CD4-positive, alpha-beta memory T cell (primary cell): Measurements from ENCODE around the gene ULK4. TPM values are rescaled to one million over a fixed set of nuclear protein-coding genes. Genes with fewer than 3 reads are reported as not detected.

ENCODE experiments used
- CTCF ChIA-PET: fragments of 350-600 bp; sonication (Branson Sonifier 250); formaldehyde crosslinking; loops from one replicate; lab custom pipeline; 2021; ENCODE audit warnings: inconsistent platforms; ENCODE audit not compliant: partially characterized antibody; lab: Charles Lee
- POLR2A ChIA-PET: fragments of 350-600 bp; sonication (Branson Sonifier 250); formaldehyde crosslinking; loops from one replicate; lab custom pipeline; 2021; ENCODE audit not compliant: partially characterized antibody; lab: Charles Lee
- DNase-seq, 5 donors: peaks; one replicate each; pipeline versions ENCODE4 v3.0.0 to v3.0.0-alpha.2; 2020 to 2022; ENCODE audit warnings: mixed read lengths in 1 of 5
- H3K27ac ChIP-seq: one replicate; pipeline ENCODE4 v1.7.0; 2013; ENCODE audit warnings: low read depth, low read length
- H3K27me3 ChIP-seq: 2 replicates; pipeline ENCODE4 v1.7.0; 2013; ENCODE audit warnings: mild to moderate bottlenecking, low read length, moderate library complexity; ENCODE audit not compliant: insufficient read depth
- H3K36me3 ChIP-seq: 2 replicates; pipeline ENCODE4 v1.7.0; 2013; ENCODE audit warnings: mild to moderate bottlenecking, low read length, moderate library complexity; ENCODE audit not compliant: insufficient read depth
- H3K4me1 ChIP-seq: 2 replicates; pipeline ENCODE4 v1.7.0; 2013; ENCODE audit warnings: mild to moderate bottlenecking, low read length, moderate library complexity; ENCODE audit not compliant: insufficient read depth
- H3K4me3 ChIP-seq, 2 donors: one replicate each; pipeline ENCODE4 v1.7.0; 2013; ENCODE audit warnings: low read length in 2 of 2, mild to moderate bottlenecking in 1 of 2
- H3K9me3 ChIP-seq, 2 donors: one replicate each; pipeline ENCODE4 v1.7.0; 2013; ENCODE audit warnings: low read length in 2 of 2, control low read depth in 1 of 2; ENCODE audit not compliant: control insufficient read depth in 1 of 2
- H3K27ac Mint-ChIP-seq, 7 donors: one replicate each; pipeline ENCODE4 v1.8.0; 2020 to 2021; ENCODE audit warnings: mixed read lengths in 7 of 7, mild to moderate bottlenecking in 6 of 7, inconsistent platforms in 3 of 7, moderate library complexity in 3 of 7
- H3K27me3 Mint-ChIP-seq, 2 donors: one replicate each; pipeline ENCODE4 v1.8.0; 2020 to 2021; ENCODE audit warnings: mixed read lengths in 2 of 2
- H3K36me3 Mint-ChIP-seq, 2 donors: one replicate each; pipeline ENCODE4 v1.8.0; 2020 to 2021; ENCODE audit warnings: mixed read lengths in 2 of 2, inconsistent platforms in 1 of 2, mild to moderate bottlenecking in 1 of 2
- H3K4me1 Mint-ChIP-seq, 4 donors: one replicate each; pipeline ENCODE4 v1.8.0; 2020 to 2021; ENCODE audit warnings: mixed read lengths in 4 of 4, mild to moderate bottlenecking in 1 of 4
- H3K4me3 Mint-ChIP-seq, 8 donors: one replicate each; pipeline ENCODE4 v1.8.0; 2020 to 2021; ENCODE audit warnings: mixed read lengths in 8 of 8, mild to moderate bottlenecking in 7 of 8, moderate library complexity in 6 of 8, inconsistent platforms in 3 of 8
- H3K9me3 Mint-ChIP-seq, 8 donors: one replicate each; pipeline ENCODE4 v1.8.0; 2020 to 2021; ENCODE audit warnings: mixed read lengths in 8 of 8, mild to moderate bottlenecking in 5 of 8, inconsistent platforms in 3 of 8, moderate library complexity in 1 of 8
- intact Hi-C: fragments of 100-400 bp; cut with micrococcal nuclease; formaldehyde crosslinking; loops from one replicate; pipeline ENCODE4 v1.15.1; 2023
- polyA plus RNA-seq, 2 donors: library from polyadenylated mRNA; unstranded; fragments of 300-500 nt; fragmentation: Illumina TruSeq; gene quantifications; one replicate each; pipeline ENCODE4 v1.2.3, GENCODE V29; 2021
- total RNA-seq, 2 experiments: library from RNA; stranded (reverse); gene quantifications; one replicate each; pipeline ENCODE4 v1.2.3, GENCODE V29; 2021

Gene ULK4
- total and polyA plus RNA-seq, 4 experiments from 2014 or later, result 6.3 to 29.1 (median 19.2) TPM

DNA sequence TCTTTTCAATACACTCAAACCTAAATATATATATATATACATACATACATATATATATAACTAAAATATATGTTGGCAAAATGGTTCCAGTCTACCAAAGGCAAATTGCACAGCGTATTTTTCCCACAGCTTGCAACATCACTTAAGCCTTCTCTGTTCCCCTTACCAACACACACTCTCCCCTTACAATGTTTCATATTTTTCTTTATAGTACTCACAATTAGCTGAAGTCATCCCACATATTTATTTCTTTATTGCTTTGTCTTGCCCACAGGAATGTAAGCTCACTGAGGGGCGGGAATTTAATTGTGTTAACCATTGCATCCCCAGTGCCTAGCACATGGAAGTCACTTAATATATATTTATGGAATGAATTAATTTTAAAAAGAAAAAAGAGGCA lies 288.3 kb downstream of the ULK4 start:
- H3K4me3 Mint-ChIP-seq, result no peak overlapping the region
- peaks cover 4 to 14% (median 9%) of the 10 kb centered on the region in 8 donors for H3K9me3 Mint-ChIP-seq
- no peak overlapping the region for H3K27ac ChIP-seq
- intact Hi-C loops, result no loop called here
- CTCF ChIA-PET, result no interaction called here
- H3K4me3 ChIP-seq, result no peak overlapping the region
- no peak for DNase-seq
- no peaks in the 10 kb centered on the region for H3K27me3 Mint-ChIP-seq
- H3K27ac Mint-ChIP-seq, result no peak overlapping the region
- no peaks in the 10 kb centered on the region for H3K4me1 ChIP-seq
- no peaks in the 10 kb centered on the region for H3K9me3 ChIP-seq
- no peaks in the 10 kb centered on the region for H3K27me3 ChIP-seq
- peaks cover 14 to 49% of the 10 kb centered on the region in 2 donors for H3K36me3 Mint-ChIP-seq
- no peaks in the 10 kb centered on the region for H3K4me1 Mint-ChIP-seq
- H3K36me3 ChIP-seq, result no peaks in the 10 kb centered on the region
- POLR2A ChIA-PET, result no interaction called here

DNA sequence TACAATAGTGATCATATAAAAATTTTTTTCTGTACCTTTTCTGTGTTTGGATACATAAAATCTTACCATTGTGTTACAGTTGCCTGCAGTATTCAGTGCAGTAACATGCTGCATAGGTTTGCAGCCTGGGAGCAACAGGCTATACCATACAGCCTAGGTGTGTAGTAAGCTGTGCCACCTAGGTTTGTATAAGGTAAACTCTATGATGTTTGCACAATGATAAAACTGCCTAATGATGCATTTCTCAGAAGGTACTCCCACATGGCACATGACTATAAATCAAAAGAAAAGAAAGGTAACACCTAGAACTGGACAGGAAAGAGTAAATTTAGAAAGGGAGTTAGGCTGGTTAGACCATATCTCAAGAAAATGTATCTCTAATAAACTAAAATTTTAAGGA lies 293.5 kb downstream of the ULK4 start:
- Mint-ChIP-seq H3K36me3 (peaks cover 42 to 67% of the 10 kb centered on the region in 2 donors), H3K27ac (no peak overlapping the region), H3K27me3 (no peaks in the 10 kb centered on the region), H3K4me1 (peaks cover 0 to 1% (median 0%) of the 10 kb centered on the region in 4 donors), H3K4me3 (no peak overlapping the region), H3K9me3 (peaks cover 6 to 42% (median 32%) of the 10 kb centered on the region in 8 donors)
- H3K9me3 ChIP-seq, result no peaks in the 10 kb centered on the region
- no peak overlapping the region for H3K4me3 ChIP-seq
- intact Hi-C loops, result no loop called here
- H3K4me1 ChIP-seq, result no peaks in the 10 kb centered on the region
- H3K27me3 ChIP-seq, result no peaks in the 10 kb centered on the region
- DNase-seq, result no peak
- no peak overlapping the region for H3K27ac ChIP-seq
- ChIA-PET POLR2A (no interaction called here), CTCF (interaction anchor here (0.5 kb wide), 1 partner anchor 1022 kb away, joined by 3 read pairs; no protein-coding TSS in a partner anchor)
- no peaks in the 10 kb centered on the region for H3K36me3 ChIP-seq

DNA sequence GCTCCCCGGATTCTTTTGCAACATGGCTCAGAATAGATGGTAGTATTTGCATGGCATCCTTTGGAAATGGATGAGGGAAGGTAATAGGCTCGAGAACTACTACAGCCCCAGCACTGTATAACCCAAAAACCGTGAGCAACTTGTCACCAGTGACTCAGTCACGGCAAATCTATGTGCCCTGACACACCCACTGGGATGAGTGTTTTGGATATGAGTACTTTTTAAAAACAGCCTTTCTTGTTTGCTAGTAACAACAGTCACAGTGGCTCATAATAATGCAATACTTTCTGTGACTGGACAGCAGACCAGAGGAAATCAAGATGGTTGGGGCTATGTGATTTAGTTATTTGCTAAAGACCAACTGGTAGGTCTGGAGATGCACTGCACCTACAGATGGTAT lies 299.6 kb downstream of the ULK4 start:
- ChIA-PET POLR2A (no interaction called here), CTCF (no interaction called here)
- Histone ChIP-seq H3K27me3 (no peaks in the 10 kb centered on the region), H3K9me3 (no peaks in the 10 kb centered on the region), H3K4me3 (no peak overlapping the region), H3K36me3 (no peaks in the 10 kb centered on the region), H3K27ac (no peak overlapping the region), H3K4me1 (no peaks in the 10 kb centered on the region)
- Mint-ChIP-seq H3K36me3 (peaks cover 62 to 78% of the 10 kb centered on the region in 2 donors), H3K4me1 (no peaks in the 10 kb centered on the region), H3K27ac (no peak overlapping the region), H3K9me3 (peaks cover 0 to 37% (median 23%) of the 10 kb centered on the region in 8 donors), H3K27me3 (no peaks in the 10 kb centered on the region), H3K4me3 (no peak overlapping the region)
- intact Hi-C loops, result no loop called here
- no peak for DNase-seq

DNA sequence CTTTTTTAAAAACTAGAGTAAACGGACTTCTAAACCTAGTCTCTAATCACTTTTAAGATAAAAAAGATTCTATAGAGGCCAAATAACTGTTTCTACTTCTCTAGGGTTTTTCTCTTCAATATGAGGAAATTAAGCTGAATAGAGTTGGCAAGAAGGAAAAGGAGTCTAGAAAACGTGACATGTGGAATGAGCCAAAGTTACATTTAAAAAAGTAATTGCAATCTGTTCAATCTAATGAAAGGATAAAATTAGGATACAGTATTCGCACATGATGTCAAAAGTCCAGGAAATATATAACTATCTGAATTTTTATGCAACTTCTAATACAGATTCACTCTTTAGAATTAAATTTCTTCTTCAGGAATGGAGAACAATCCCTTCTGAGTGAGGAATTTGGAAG lies 300.1 kb downstream of the ULK4 start:
- Histone ChIP-seq H3K4me3 (no peak overlapping the region), H3K36me3 (no peaks in the 10 kb centered on the region), H3K9me3 (no peaks in the 10 kb centered on the region), H3K27me3 (no peaks in the 10 kb centered on the region), H3K4me1 (no peaks in the 10 kb centered on the region), H3K27ac (no peak overlapping the region)
- POLR2A ChIA-PET, result no interaction called here
- peaks cover 0 to 37% (median 23%) of the 10 kb centered on the region in 8 donors for H3K9me3 Mint-ChIP-seq
- no peak overlapping the region for H3K27ac Mint-ChIP-seq
- no peaks in the 10 kb centered on the region for H3K27me3 Mint-ChIP-seq
- intact Hi-C loops, result no loop called here
- no peak for DNase-seq
- H3K4me3 Mint-ChIP-seq, result no peak overlapping the region
- H3K4me1 Mint-ChIP-seq, result no peaks in the 10 kb centered on the region
- peaks cover 62 to 78% of the 10 kb centered on the region in 2 donors for H3K36me3 Mint-ChIP-seq
- CTCF ChIA-PET, result no interaction called here

DNA sequence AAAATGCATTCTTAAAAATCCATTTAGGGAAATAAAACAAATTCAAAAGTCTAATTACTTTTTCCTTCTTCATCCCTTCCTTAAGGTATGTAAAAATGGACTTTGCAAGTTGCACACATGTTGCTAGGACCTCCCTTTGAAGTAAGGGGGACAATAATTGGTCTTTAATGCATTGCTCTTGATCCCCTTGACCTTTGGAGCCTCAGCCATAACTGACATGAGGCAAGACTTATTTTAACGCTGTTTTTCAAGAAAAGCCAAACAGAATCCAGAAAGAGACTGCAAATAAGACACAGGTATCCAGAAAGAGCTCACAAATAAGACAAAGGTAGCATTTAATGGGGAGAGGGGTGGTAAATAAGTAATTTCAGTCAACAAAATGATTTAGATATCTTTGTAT lies 301.4 kb downstream of the ULK4 start:
- H3K27me3 Mint-ChIP-seq, result no peaks in the 10 kb centered on the region
- no peak overlapping the region for H3K27ac ChIP-seq
- no peak overlapping the region for H3K27ac Mint-ChIP-seq
- no peak for DNase-seq
- no peaks in the 10 kb centered on the region for H3K4me1 ChIP-seq
- ChIA-PET CTCF (no interaction called here), POLR2A (no interaction called here)
- H3K27me3 ChIP-seq, result no peaks in the 10 kb centered on the region
- H3K4me3 ChIP-seq, result no peak overlapping the region
- no peak overlapping the region for H3K4me3 Mint-ChIP-seq
- intact Hi-C loops, result no loop called here
- H3K36me3 ChIP-seq, result no peaks in the 10 kb centered on the region
- H3K4me1 Mint-ChIP-seq, result no peaks in the 10 kb centered on the region
- peaks cover 0 to 26% (median 12%) of the 10 kb centered on the region in 8 donors for H3K9me3 Mint-ChIP-seq
- H3K9me3 ChIP-seq, result no peaks in the 10 kb centered on the region
- H3K36me3 Mint-ChIP-seq, result peaks cover 52 to 71% of the 10 kb centered on the region in 2 donors

DNA sequence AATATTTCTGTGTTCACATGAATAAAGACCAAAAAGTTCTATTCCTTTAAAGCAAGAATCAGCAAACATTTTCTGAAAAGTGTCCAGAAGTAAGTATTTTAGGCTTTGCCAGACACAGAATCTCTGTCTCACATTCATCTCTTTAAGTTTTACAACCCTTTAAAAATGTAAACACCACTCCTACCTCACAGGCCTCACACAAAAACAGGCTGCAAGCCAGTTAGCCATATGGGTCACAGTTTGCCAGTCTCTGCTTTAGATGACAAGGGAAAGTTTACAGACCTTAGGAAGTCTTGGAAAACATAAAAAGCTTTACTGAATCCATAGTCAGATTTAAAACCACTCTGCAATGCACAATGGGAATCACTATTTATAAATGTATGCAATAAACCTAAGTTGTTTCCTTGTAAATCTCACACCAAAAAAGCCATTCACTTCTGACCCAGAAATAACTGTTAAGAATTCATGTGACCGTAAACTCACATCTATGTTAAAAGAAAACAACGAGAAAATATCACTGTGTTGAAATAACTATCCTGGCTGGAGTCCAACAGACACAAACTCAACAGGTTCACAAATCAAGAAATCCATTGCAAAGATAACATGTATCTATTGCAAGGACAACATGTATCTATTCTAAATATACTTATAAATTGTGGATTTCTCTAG lies 308.2 kb downstream of the ULK4 start:
- Histone ChIP-seq H3K36me3 (no peaks in the 10 kb centered on the region), H3K9me3 (no peaks in the 10 kb centered on the region), H3K4me1 (no peaks in the 10 kb centered on the region), H3K4me3 (no peak overlapping the region), H3K27me3 (no peaks in the 10 kb centered on the region), H3K27ac (no peak overlapping the region)
- H3K36me3 Mint-ChIP-seq, result peaks cover 18 to 53% of the 10 kb centered on the region in 2 donors
- no peak for DNase-seq
- H3K4me3 Mint-ChIP-seq, result no peak overlapping the region
- no peak overlapping the region for H3K27ac Mint-ChIP-seq
- intact Hi-C loops, result no loop called here
- CTCF ChIA-PET, result no interaction called here
- H3K4me1 Mint-ChIP-seq, result no peaks in the 10 kb centered on the region
- no peaks in the 10 kb centered on the region for H3K27me3 Mint-ChIP-seq
- POLR2A ChIA-PET, result no interaction called here
- peaks cover 0 to 3% (median 1%) of the 10 kb centered on the region in 8 donors for H3K9me3 Mint-ChIP-seq

DNA sequence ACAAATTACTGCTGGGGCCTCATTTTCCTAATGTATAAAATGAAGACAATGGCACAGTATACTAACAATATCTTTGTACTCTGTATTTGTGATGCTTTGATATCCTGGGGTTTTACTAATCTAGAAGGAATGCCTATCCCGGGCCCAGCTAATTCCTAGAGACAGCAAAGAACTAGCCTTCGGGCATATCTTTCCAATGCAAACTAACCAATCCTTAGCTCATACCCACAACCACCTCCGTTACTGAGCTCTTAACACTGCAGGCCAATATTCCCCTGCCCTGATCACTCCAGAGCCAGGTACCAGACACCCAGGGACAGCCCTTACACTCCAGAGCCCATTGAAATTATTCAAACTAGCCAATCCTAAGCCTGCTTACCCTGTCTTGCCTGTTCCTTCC lies 309.0 kb downstream of the ULK4 start:
- CTCF ChIA-PET, result no interaction called here
- H3K4me1 Mint-ChIP-seq, result no peaks in the 10 kb centered on the region
- no peak for DNase-seq
- no peak overlapping the region for H3K27ac Mint-ChIP-seq
- peaks cover 0 to 8% (median 2%) of the 10 kb centered on the region in 8 donors for H3K9me3 Mint-ChIP-seq
- intact Hi-C loops, result no loop called here
- Histone ChIP-seq H3K36me3 (no peaks in the 10 kb centered on the region), H3K27ac (no peak overlapping the region), H3K9me3 (no peaks in the 10 kb centered on the region), H3K27me3 (no peaks in the 10 kb centered on the region), H3K4me3 (no peak overlapping the region), H3K4me1 (no peaks in the 10 kb centered on the region)
- POLR2A ChIA-PET, result no interaction called here
- no peak overlapping the region for H3K4me3 Mint-ChIP-seq
- no peaks in the 10 kb centered on the region for H3K27me3 Mint-ChIP-seq
- H3K36me3 Mint-ChIP-seq, result peaks cover 15 to 50% of the 10 kb centered on the region in 2 donors
